ENCODE measurements around the gene PDCD7.
A peak's percentile ranks its signal among the peaks of the same experiment; 100 is the strongest.

The PDCD7 gene

GRCh38 chr15:65079580-65079979, 54.0 kb downstream of the PDCD7 start:
- Histone ChIP-seq H4K91ac (ENCODE audit: low read length) (no peak overlapping the region), H2BK5ac (ENCODE audit: low read depth, low read length, poor library complexity, severe bottlenecking) (no peak overlapping the region)

DNA sequence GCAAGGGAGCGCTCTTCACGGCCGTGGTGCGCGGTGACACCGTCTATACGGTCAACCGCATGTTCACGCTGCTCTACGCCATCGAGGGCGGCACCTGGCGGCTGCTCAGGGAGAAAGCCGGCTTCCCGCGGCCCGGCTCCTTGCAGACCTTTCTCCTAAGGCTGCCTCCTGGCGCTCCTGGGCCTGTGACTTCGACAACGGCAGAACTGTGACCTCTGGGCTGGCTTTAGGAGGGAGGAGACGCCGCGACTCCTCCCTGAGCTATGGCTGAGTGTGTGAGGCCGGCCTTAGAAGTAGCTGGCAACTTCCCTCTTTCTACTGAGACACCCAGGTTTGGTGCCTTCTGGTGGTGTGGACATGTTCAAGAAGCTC, 55.6 kb downstream of the PDCD7 start:
- no peak overlapping the region for H3K23ac ChIP-seq (ENCODE audit: low read length in 2 of 2)
- no peak overlapping the region for H3K4me3 ChIP-seq (ENCODE audit: insufficient read depth in 1 of 2, low read depth in 1 of 2, low read length in 2 of 2)
- H3K27me3 ChIP-seq (ENCODE audit: control insufficient read depth in 1 of 2, insufficient read depth in 1 of 2, low read length in 2 of 2): peaks cover 46 to 61% of the 10 kb centered on the region in 2 experiments
- no peak overlapping the region for H2BK12ac ChIP-seq (ENCODE audit: low read length in 2 of 2)
- H4K8ac ChIP-seq (ENCODE audit: low read length): no peak overlapping the region
- no peak overlapping the region for H2BK5ac ChIP-seq (ENCODE audit: low read depth, low read length, poor library complexity, severe bottlenecking)
- H2BK15ac ChIP-seq (ENCODE audit: low read depth, poor library complexity, severe bottlenecking): no peak overlapping the region
- H3K4me1 ChIP-seq (ENCODE audit: control insufficient read depth, insufficient read depth, low read depth, low read length): peaks cover 8% of the 10 kb centered on the region
- no peak overlapping the region for H2AFZ ChIP-seq (ENCODE audit: low read depth, low read length)
- no peaks in the 10 kb centered on the region for H3K36me3 ChIP-seq (ENCODE audit: control insufficient read depth in 1 of 2, insufficient read depth in 2 of 2, low read depth in 1 of 2, low read length in 2 of 2)
- no peaks in the 10 kb centered on the region for H3K79me1 ChIP-seq (replicated peaks; ENCODE audit: low read length, poor library complexity, severe bottlenecking)
- no peak overlapping the region for H3K4me2 ChIP-seq (ENCODE audit: low read length, poor library complexity, severe bottlenecking)
- H3K9ac ChIP-seq (ENCODE audit: low read length): no peak overlapping the region
- H2AK5ac ChIP-seq (ENCODE audit: low read length, severe bottlenecking): no peak overlapping the region
- 40% methylated on average over 24 of the region's 24 CpGs for WGBS
- H3K4ac ChIP-seq (ENCODE audit: low read depth in 1 of 2, low read length in 2 of 2): no peak overlapping the region
- no peak overlapping the region for H4K91ac ChIP-seq (ENCODE audit: low read length)
- H3K18ac ChIP-seq (ENCODE audit: low read depth in 1 of 2, low read length in 2 of 2): no peak overlapping the region
- no peaks in the 10 kb centered on the region for H3K9me3 ChIP-seq (ENCODE audit: control insufficient read depth, low read length)
- no peak for DNase-seq
- H3K14ac ChIP-seq (ENCODE audit: low read length in 2 of 2): no peak overlapping the region
- H2BK120ac ChIP-seq (ENCODE audit: low read depth, low read length): no peak overlapping the region
- no peak overlapping the region for H3K27ac ChIP-seq (ENCODE audit: low read length, poor library complexity, severe bottlenecking)

More at GRCh38 chr15:65079580-65079979, 54.0 kb downstream of the PDCD7 start:
- Histone ChIP-seq H3K23ac (ENCODE audit: low read length in 2 of 2) (no peak overlapping the region), H3K4me1 (ENCODE audit: control insufficient read depth, insufficient read depth, low read depth, low read length) (peaks cover 12% of the 10 kb centered on the region), H3K27me3 (ENCODE audit: control insufficient read depth in 1 of 2, insufficient read depth in 1 of 2, low read length in 2 of 2) (peaks cover 55 to 78% of the 10 kb centered on the region in 2 experiments), H2BK15ac (ENCODE audit: low read depth, poor library complexity, severe bottlenecking) (no peak overlapping the region), H4K8ac (ENCODE audit: low read length) (no peak overlapping the region), H3K9ac (ENCODE audit: low read length) (no peak overlapping the region), H2BK12ac (ENCODE audit: low read length in 2 of 2) (no peak overlapping the region), H3K36me3 (ENCODE audit: control insufficient read depth in 1 of 2, insufficient read depth in 2 of 2, low read depth in 1 of 2, low read length in 2 of 2) (no peaks in the 10 kb centered on the region), H2AK5ac (ENCODE audit: low read length, severe bottlenecking) (no peak overlapping the region), H2AFZ (ENCODE audit: low read depth, low read length) (no peak overlapping the region), H3K14ac (ENCODE audit: low read length in 2 of 2) (no peak overlapping the region), H3K4me2 (ENCODE audit: low read length, poor library complexity, severe bottlenecking) (no peak overlapping the region), H2BK120ac (ENCODE audit: low read depth, low read length) (no peak overlapping the region), H3K27ac (ENCODE audit: low read length, poor library complexity, severe bottlenecking) (no peak overlapping the region), H3K9me3 (ENCODE audit: control insufficient read depth, low read length) (no peaks in the 10 kb centered on the region), H3K4ac (ENCODE audit: low read depth in 1 of 2, low read length in 2 of 2) (no peak overlapping the region), H3K4me3 (ENCODE audit: insufficient read depth in 1 of 2, low read depth in 1 of 2, low read length in 2 of 2) (no peak overlapping the region), H3K18ac (ENCODE audit: low read depth in 1 of 2, low read length in 2 of 2) (no peak overlapping the region), H3K79me1 (replicated peaks; ENCODE audit: low read length, poor library complexity, severe bottlenecking) (no peaks in the 10 kb centered on the region)
- DNase-seq: no peak
- 95% methylated on average over 5 of the region's 5 CpGs for WGBS

- no peak overlapping the region for H3K4ac ChIP-seq (ENCODE audit: low read depth in 1 of 2, low read length in 2 of 2)
- 89% methylated on average over 82 of the region's 85 CpGs for WGBS
- peaks cover 6% of the 10 kb centered on the region for H3K4me1 ChIP-seq (ENCODE audit: control insufficient read depth, insufficient read depth, low read depth, low read length)
- H3K79me1 ChIP-seq (replicated peaks; ENCODE audit: low read length, poor library complexity, severe bottlenecking): no peaks in the 10 kb centered on the region
- H2BK5ac ChIP-seq (ENCODE audit: low read depth, low read length, poor library complexity, severe bottlenecking): no peak overlapping the region
- H3K4me2 ChIP-seq (ENCODE audit: low read length, poor library complexity, severe bottlenecking): no peak overlapping the region
- peak overlapping the region; percentile 49 for H2BK15ac ChIP-seq (ENCODE audit: low read depth, poor library complexity, severe bottlenecking)
- H2BK120ac ChIP-seq (ENCODE audit: low read depth, low read length): no peak overlapping the region
- no peak overlapping the region for H3K27ac ChIP-seq (ENCODE audit: low read length, poor library complexity, severe bottlenecking)
- H3K36me3 ChIP-seq (ENCODE audit: control insufficient read depth in 1 of 2, insufficient read depth in 2 of 2, low read depth in 1 of 2, low read length in 2 of 2): no peaks in the 10 kb centered on the region
- H2BK12ac ChIP-seq (ENCODE audit: low read length in 2 of 2): peak overlapping the region in 1 of 2 experiments; percentile 55
- H2AFZ ChIP-seq (ENCODE audit: low read depth, low read length): no peak overlapping the region
- no peak overlapping the region for H4K8ac ChIP-seq (ENCODE audit: low read length)
- no peak overlapping the region for H3K4me3 ChIP-seq (ENCODE audit: insufficient read depth in 1 of 2, low read depth in 1 of 2, low read length in 2 of 2)
- H3K18ac ChIP-seq (ENCODE audit: low read depth in 1 of 2, low read length in 2 of 2): peak overlapping the region in 1 of 2 experiments; percentile 56
- no peaks in the 10 kb centered on the region for H3K9me3 ChIP-seq (ENCODE audit: control insufficient read depth, low read length)
- H3K23ac ChIP-seq (ENCODE audit: low read length in 2 of 2): no peak overlapping the region
- no peak for DNase-seq
- peaks cover 44 to 57% of the 10 kb centered on the region in 2 experiments for H3K27me3 ChIP-seq (ENCODE audit: control insufficient read depth in 1 of 2, insufficient read depth in 1 of 2, low read length in 2 of 2)
- no peak overlapping the region for H3K9ac ChIP-seq (ENCODE audit: low read length)
- peak overlapping the region; percentile 48 for H4K91ac ChIP-seq (ENCODE audit: low read length)
- peak overlapping the region in 1 of 2 experiments; percentile 90 for H3K14ac ChIP-seq (ENCODE audit: low read length in 2 of 2)
- no peak overlapping the region for H2AK5ac ChIP-seq (ENCODE audit: low read length, severe bottlenecking)
Measured at GRCh38 chr15:65077291-65077980, 56.2 kb downstream of the PDCD7 start.

GRCh38 chr15:65076486-65077290, 56.9 kb downstream of the PDCD7 start, which contains the start of gene KBTBD13:
KBTBD13 (plus strand) TSS chr15:65076746; CDS start chr15:65076816, 70 bp downstream.
- Histone ChIP-seq H3K4me1 (ENCODE audit: control insufficient read depth, insufficient read depth, low read depth, low read length) (peaks cover 4% of the 10 kb centered on the region), H4K8ac (ENCODE audit: low read length) (no peak within 1 kb of the TSS), H3K18ac (ENCODE audit: low read depth in 1 of 2, low read length in 2 of 2) (peak within 1 kb of the TSS in 1 of 2 experiments; percentile 56), H2BK15ac (ENCODE audit: low read depth, poor library complexity, severe bottlenecking) (peak within 1 kb of the TSS; percentile 55), H2BK5ac (ENCODE audit: low read depth, low read length, poor library complexity, severe bottlenecking) (no peak within 1 kb of the TSS), H3K4me3 (ENCODE audit: insufficient read depth in 1 of 2, low read depth in 1 of 2, low read length in 2 of 2) (no peak within 1 kb of the TSS), H4K91ac (ENCODE audit: low read length) (peak within 1 kb of the TSS; percentile 48), H2AFZ (ENCODE audit: low read depth, low read length) (no peak within 1 kb of the TSS), H2BK120ac (ENCODE audit: low read depth, low read length) (no peak within 1 kb of the TSS), H2AK5ac (ENCODE audit: low read length, severe bottlenecking) (no peak within 1 kb of the TSS), H3K36me3 (ENCODE audit: control insufficient read depth in 1 of 2, insufficient read depth in 2 of 2, low read depth in 1 of 2, low read length in 2 of 2) (no peaks in the 10 kb centered on the region), H3K9me3 (ENCODE audit: control insufficient read depth, low read length) (no peaks in the 10 kb centered on the region), H3K4ac (ENCODE audit: low read depth in 1 of 2, low read length in 2 of 2) (no peak within 1 kb of the TSS), H3K4me2 (ENCODE audit: low read length, poor library complexity, severe bottlenecking) (no peak within 1 kb of the TSS), H3K14ac (ENCODE audit: low read length in 2 of 2) (peak within 1 kb of the TSS in 1 of 2 experiments; percentile 90), H3K79me1 (replicated peaks; ENCODE audit: low read length, poor library complexity, severe bottlenecking) (no peaks in the 10 kb centered on the region), H3K23ac (ENCODE audit: low read length in 2 of 2) (no peak within 1 kb of the TSS), H3K9ac (ENCODE audit: low read length) (no peak within 1 kb of the TSS), H2BK12ac (ENCODE audit: low read length in 2 of 2) (peak within 1 kb of the TSS in 1 of 2 experiments; percentile 55), H3K27me3 (ENCODE audit: control insufficient read depth in 1 of 2, insufficient read depth in 1 of 2, low read length in 2 of 2) (peaks cover 43 to 49% of the 10 kb centered on the region in 2 experiments), H3K27ac (ENCODE audit: low read length, poor library complexity, severe bottlenecking) (no peak within 1 kb of the TSS)
- 97% methylated on average over 73 of the region's 73 CpGs for WGBS
- DNase-seq: no peak
